ENCODE results near the gene TDRD12.

DNA sequence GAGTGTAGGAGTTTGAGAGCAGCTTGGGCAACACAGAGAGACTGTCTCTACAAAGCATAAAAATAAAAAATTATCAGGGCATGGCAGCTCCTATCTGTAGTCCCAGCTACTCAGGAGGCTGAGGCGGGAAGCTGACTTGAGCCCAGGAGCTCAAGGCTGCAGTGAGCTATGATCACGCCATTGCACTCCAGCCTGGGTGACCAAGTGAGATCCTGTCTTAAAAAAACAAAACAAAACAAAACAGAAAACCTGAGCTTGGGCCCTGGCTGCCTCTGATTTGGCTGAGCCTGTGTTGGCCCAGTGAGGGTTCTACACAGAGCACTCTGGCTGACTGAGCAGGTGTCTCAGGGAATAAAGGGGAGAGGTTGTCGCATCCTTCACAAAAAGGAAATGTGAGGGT is 142.0 kb downstream of the TDRD12 start:
- TF ChIP-seq CTCF (IDR thresholded peaks at IDR 0.05) = no peak
- no peak for TF ChIP-seq POLR2A (IDR thresholded peaks at IDR 0.05)

Data from lower leg skin (tissue), 3 donors.